ENCODE data around the gene RCE1.

Gene RCE1

DNA sequence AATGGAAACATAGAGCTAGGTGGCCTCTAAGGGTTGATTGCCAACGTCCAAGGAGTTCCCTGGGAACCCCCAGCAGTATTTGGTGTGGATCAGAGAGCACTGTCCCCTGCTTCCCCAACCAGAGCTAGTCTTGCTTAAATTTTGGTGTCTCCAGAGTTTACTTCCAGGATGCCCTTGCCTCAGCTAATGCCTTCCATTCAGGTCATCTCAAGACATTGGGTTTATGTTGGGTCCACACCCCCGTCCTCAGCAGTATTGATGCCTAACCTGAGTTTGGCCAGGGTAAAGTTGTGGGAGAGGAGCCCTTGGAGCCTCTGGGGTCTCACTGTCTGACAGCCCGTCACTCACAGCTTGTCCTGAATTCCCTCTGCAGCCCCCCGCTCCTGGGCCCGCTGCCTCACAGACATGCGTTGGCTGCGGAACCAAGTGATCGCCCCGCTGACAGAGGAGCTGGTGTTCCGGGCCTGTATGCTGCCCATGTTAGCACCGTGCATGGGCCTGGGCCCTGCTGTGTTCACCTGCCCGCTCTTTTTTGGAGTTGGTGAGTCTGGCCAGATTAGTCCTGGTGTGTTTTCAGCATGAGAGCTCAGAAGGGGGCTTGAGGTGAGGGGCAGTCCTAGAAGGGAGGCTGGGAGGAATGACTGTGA is 1.4 kb downstream of the RCE1 start:
- DNase-seq (ENCODE audit: low read depth in 2 of 3, low spot score in 2 of 3) = no peak

GRCh38 chr11:66845143-66845875 is 2.1 kb downstream of the RCE1 start:
- DNase-seq (ENCODE audit: low read depth in 2 of 3, low spot score in 2 of 3) = no peak

GRCh38 chr11:66845876-66846212 is 2.6 kb downstream of the RCE1 start:
- no peak for DNase-seq (ENCODE audit: low read depth in 2 of 3, low spot score in 2 of 3)

- DNase-seq (ENCODE audit: low read depth in 2 of 3, low spot score in 2 of 3) = no peak
Observed at GRCh38 chr11:66846671-66847091, 3.4 kb downstream of the RCE1 start.

GRCh38 chr11:66847461-66848232 is 4.4 kb downstream of the RCE1 start:
- no peak for DNase-seq (ENCODE audit: low read depth in 2 of 3, low spot score in 2 of 3)

DNA sequence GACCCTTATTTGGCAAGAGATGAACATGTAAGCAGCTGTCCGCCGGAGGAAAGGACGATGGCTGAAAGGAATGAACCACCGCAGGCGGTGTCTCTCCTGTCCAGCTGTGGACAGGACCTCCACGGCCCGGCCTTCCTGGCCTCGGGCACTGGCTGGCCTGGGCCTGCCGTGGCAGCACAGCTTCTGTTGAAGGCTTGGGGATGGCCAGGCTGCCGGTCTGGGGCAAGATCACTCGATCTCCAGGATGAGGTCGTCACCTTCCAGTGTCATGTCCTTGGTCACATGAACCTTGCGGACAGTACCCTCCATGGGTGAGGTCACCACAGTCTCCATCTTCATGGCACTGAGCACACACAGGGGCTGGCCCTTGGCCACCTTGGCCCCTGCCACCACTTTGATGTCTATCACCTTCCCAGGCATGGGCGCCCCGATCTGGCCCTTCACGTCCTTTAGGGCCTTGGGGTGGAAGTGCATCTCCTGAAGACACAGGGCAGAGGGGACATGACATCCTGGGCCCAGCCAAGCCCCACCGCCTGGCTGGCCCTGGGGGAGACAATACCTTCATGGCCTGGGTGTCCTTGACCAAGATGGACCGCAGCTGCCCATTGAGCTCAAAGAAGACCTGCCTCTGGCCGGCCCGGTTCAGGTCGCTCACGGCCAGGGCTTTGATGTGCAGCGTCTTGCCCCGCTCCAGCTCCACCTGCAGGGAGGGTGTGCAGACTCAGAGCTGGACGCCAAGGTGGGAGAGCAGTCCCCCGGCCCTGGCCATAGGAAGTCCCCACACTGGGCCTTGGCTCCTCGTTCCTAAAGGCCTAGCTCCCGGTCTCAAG is 5.6 kb downstream of the RCE1 start:
- no peak for DNase-seq (ENCODE audit: low read depth in 2 of 3, low spot score in 2 of 3)

- no peak for DNase-seq (ENCODE audit: low read depth in 2 of 3, low spot score in 2 of 3)
Observed at GRCh38 chr11:66849501-66850234, 6.4 kb downstream of the RCE1 start.

DNA sequence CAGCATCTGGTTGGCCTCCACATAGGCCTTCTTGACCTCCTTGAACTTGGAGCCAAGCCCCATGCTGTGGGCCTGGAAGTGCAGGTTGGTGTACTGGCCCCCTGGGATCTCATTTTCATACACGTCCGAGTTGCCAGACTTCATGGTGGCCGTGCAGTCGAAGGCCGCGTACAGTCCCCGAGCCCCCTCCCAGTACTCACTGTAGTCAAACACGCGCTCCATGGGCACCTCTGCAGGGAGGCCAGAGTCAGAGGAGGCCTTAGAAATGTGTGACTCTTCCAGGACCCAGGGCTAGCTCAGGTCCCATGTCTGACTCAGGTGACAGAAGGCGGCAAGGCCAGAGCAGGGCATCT is 7.0 kb downstream of the RCE1 start:
- DNase-seq (ENCODE audit: low read depth in 2 of 3, low spot score in 2 of 3) = no peak

- no peak for DNase-seq (ENCODE audit: low read depth in 2 of 3, low spot score in 2 of 3)
Observed at GRCh38 chr11:66850588-66851238, 7.5 kb downstream of the RCE1 start.

- no peak for DNase-seq (ENCODE audit: low read depth in 2 of 3, low spot score in 2 of 3)
Observed at GRCh38 chr11:66851239-66851596, 8.0 kb downstream of the RCE1 start.

GRCh38 chr11:66851698-66852465 is 8.6 kb downstream of the RCE1 start:
- no peak for DNase-seq (ENCODE audit: low read depth in 2 of 3, low spot score in 2 of 3)

- no peak for DNase-seq (ENCODE audit: low read depth in 2 of 3, low spot score in 2 of 3)
Observed at GRCh38 chr11:66852466-66853241, 9.4 kb downstream of the RCE1 start.

- DNase-seq (ENCODE audit: low read depth in 2 of 3, low spot score in 2 of 3) = no peak
Observed at GRCh38 chr11:66853242-66854229, 10.3 kb downstream of the RCE1 start.

- no peak for DNase-seq (ENCODE audit: low read depth in 2 of 3, low spot score in 2 of 3)
Observed at GRCh38 chr11:66854231-66854661, 11.0 kb downstream of the RCE1 start.

GRCh38 chr11:66854729-66855211 is 11.5 kb downstream of the RCE1 start:
- no peak for DNase-seq (ENCODE audit: low read depth in 2 of 3, low spot score in 2 of 3)

- peak in 2 of 3 experiments; percentile 63 to 81 for DNase-seq (ENCODE audit: low read depth in 2 of 3, low spot score in 2 of 3)
Observed at GRCh38 chr11:66855574-66856495, 12.6 kb downstream of the RCE1 start.
